Parathyroid adenoma (tissue), 2 donors: ENCODE data around the gene GPRIN2.

Source experiments
- H2AFZ ChIP-seq: fragments of 300-600 bp; sonication (generic); one replicate; pipeline ENCODE4 v1.7.0; 2017; ENCODE audit warnings: antibody characterized with exemption, mild to moderate bottlenecking
- H3K27ac ChIP-seq: fragments of 300-600 bp; sonication (generic); one replicate; pipeline ENCODE4 v1.7.0; 2017
- H3K27me3 ChIP-seq: fragments of 300-600 bp; sonication (generic); one replicate; pipeline ENCODE4 v1.7.0; 2017; ENCODE audit warnings: low read length; ENCODE audit not compliant: control insufficient read depth, insufficient read depth
- H3K36me3 ChIP-seq: fragments of 300-600 bp; sonication (generic); one replicate; pipeline ENCODE4 v1.7.0; 2017; ENCODE audit warnings: low read length; ENCODE audit not compliant: control insufficient read depth, insufficient read depth
- H3K4me1 ChIP-seq: fragments of 300-600 bp; sonication (generic); one replicate; pipeline ENCODE4 v1.7.0; 2017; ENCODE audit warnings: control low read depth
- H3K4me2 ChIP-seq: fragments of 300-600 bp; sonication (generic); one replicate; pipeline ENCODE4 v1.7.0; 2017; ENCODE audit warnings: low read length
- H3K4me3 ChIP-seq: fragments of 300-600 bp; sonication (generic); one replicate; pipeline ENCODE4 v1.7.0; 2017; ENCODE audit warnings: low read depth, low read length
- H3K79me2 ChIP-seq: fragments of 300-600 bp; sonication (generic); one replicate; pipeline ENCODE4 v1.7.0; 2017; ENCODE audit warnings: control low read depth
- H3K9ac ChIP-seq: fragments of 300-600 bp; sonication (generic); one replicate; pipeline ENCODE4 v1.7.0; 2017; ENCODE audit warnings: mild to moderate bottlenecking
- H3K9me3 ChIP-seq: fragments of 300-600 bp; sonication (generic); one replicate; pipeline ENCODE4 v1.7.0; 2017; ENCODE audit warnings: low read length; ENCODE audit not compliant: control insufficient read depth
- TF ChIP-seq, protein P1 (sequence below): fragments of 300-600 bp; sonication (generic); IDR thresholded peaks from one replicate; pipeline ENCODE4 v1.7.0; 2017; ENCODE audit warnings: antibody characterized with exemption, mild to moderate bottlenecking
- donor health status: primary hyperparathyroidism.

GPRIN2 gene

DNA sequence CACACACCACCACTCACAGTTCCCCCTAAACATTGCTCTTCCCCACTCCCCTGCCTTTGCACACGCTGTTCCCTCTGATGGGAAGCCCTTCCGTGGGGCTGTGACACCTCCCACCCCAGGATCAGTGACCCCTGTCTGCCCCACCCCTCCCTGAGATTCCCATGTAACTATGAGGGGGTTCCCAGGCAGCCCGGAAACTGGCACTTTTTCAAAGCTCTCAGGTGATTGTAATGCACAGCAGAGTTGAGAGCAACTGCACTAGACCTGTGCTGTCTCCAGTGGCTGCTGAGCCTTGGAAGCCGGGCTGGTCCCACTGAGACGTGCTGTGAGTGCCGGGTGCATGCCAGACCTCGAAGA lies 29.8 kb downstream of the GPRIN2 start:
- H3K4me1 ChIP-seq, result no peaks in the 10 kb centered on the region
- H3K4me2 ChIP-seq, result no peak overlapping the region
- TF ChIP-seq, protein P1, sequence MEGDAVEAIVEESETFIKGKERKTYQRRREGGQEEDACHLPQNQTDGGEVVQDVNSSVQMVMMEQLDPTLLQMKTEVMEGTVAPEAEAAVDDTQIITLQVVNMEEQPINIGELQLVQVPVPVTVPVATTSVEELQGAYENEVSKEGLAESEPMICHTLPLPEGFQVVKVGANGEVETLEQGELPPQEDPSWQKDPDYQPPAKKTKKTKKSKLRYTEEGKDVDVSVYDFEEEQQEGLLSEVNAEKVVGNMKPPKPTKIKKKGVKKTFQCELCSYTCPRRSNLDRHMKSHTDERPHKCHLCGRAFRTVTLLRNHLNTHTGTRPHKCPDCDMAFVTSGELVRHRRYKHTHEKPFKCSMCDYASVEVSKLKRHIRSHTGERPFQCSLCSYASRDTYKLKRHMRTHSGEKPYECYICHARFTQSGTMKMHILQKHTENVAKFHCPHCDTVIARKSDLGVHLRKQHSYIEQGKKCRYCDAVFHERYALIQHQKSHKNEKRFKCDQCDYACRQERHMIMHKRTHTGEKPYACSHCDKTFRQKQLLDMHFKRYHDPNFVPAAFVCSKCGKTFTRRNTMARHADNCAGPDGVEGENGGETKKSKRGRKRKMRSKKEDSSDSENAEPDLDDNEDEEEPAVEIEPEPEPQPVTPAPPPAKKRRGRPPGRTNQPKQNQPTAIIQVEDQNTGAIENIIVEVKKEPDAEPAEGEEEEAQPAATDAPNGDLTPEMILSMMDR, result no peak
- H3K9ac ChIP-seq, result no peak overlapping the region
- H3K4me3 ChIP-seq, result no peak overlapping the region
- H2AFZ ChIP-seq, result no peak overlapping the region
- no peaks in the 10 kb centered on the region for H3K36me3 ChIP-seq
- H3K9me3 ChIP-seq, result no peaks in the 10 kb centered on the region
- H3K27me3 ChIP-seq, result no peaks in the 10 kb centered on the region
- H3K27ac ChIP-seq, result no peak overlapping the region
- H3K79me2 ChIP-seq, result no peaks in the 10 kb centered on the region

DNA sequence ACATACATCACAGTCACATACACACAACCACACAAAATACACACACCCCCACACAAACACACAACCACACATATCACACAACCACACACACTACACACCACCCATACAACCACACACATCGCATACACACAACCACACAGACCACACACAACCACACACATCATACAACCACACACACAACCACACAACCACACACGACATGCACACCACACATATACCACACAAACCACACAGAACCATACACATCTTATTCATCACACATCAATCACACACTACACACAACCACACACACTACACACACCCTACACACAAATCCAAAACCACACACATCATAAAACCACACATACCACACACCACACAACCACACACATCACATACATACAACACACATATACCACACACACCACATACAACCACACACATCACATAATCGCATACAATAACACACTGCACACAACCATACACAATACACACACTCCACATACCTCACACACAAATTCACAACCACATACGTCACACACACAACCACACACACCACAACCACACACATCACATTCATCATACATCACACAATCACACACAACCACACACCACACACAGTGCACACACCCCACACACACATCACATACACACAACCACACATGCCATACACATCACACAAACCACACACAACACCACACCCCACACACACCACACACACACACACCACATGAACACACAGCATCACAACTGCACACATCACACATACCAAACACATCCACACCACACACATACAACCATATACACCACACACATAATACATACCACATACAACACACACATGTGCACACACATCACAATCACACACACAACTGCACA lies 30.4 kb downstream of the GPRIN2 start:
- no peak overlapping the region for H3K4me3 ChIP-seq
- H3K79me2 ChIP-seq, result no peaks in the 10 kb centered on the region
- no peak overlapping the region for H3K27ac ChIP-seq
- H2AFZ ChIP-seq, result no peak overlapping the region
- no peaks in the 10 kb centered on the region for H3K9me3 ChIP-seq
- TF ChIP-seq, protein P1, result no peak
- H3K4me2 ChIP-seq, result no peak overlapping the region
- no peak overlapping the region for H3K9ac ChIP-seq
- H3K27me3 ChIP-seq, result no peaks in the 10 kb centered on the region
- no peaks in the 10 kb centered on the region for H3K36me3 ChIP-seq
- no peaks in the 10 kb centered on the region for H3K4me1 ChIP-seq

- no peak overlapping the region for H2AFZ ChIP-seq
- H3K4me2 ChIP-seq, result no peak overlapping the region
- H3K79me2 ChIP-seq, result no peaks in the 10 kb centered on the region
- no peak overlapping the region for H3K27ac ChIP-seq
- no peaks in the 10 kb centered on the region for H3K36me3 ChIP-seq
- H3K9me3 ChIP-seq, result no peaks in the 10 kb centered on the region
- no peaks in the 10 kb centered on the region for H3K27me3 ChIP-seq
- TF ChIP-seq, protein P1, result no peak
- no peaks in the 10 kb centered on the region for H3K4me1 ChIP-seq
- no peak overlapping the region for H3K9ac ChIP-seq
- no peak overlapping the region for H3K4me3 ChIP-seq
Observed at GRCh38 chr10:46525177-46525823, 31.2 kb downstream of the GPRIN2 start.

DNA sequence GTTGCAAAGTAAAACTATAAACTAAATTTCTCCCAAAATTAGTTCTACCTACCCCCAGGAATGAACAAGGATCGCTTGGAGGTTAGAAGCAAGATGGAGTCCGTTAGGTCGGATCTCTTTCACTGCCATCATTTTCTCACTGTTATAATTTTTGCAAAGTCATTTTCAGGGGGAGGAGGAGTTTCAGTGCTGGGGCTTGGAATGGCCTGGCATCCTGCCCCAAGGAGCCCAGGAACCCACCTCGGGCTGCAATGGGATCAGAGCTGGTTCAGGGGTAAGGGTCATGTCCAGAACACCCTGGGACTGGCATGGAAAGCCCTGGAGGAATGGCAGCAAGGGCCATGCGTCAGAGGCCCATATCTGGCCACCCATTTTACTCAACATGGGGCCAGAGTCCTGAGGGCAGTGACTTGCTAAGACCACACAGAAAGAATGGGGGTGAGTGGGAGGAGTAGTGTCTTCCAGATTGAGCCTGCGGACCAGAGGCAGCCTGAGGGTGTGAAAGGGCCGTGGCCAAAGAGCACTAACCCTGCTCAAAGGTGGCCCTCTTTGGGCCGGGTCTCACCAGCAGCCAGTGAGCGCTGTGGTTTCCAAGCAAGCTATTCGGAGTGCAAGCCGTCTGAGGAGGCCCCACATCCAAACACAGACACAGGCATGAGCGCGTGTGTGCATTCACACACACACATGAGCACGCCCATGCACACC lies 31.8 kb downstream of the GPRIN2 start:
- Histone ChIP-seq H3K36me3 (no peaks in the 10 kb centered on the region), H3K27ac (no peak overlapping the region), H3K4me1 (no peaks in the 10 kb centered on the region), H3K79me2 (no peaks in the 10 kb centered on the region), H3K27me3 (no peaks in the 10 kb centered on the region), H3K9me3 (no peaks in the 10 kb centered on the region), H3K9ac (no peak overlapping the region), H3K4me2 (no peak overlapping the region), H3K4me3 (no peak overlapping the region), H2AFZ (no peak overlapping the region)
- TF ChIP-seq, protein P1, result no peak
